K562 (cell line): Measurements from ENCODE around the gene ABLIM2.

Source experiments
- ATF7 ChIP-seq: fragments of 450-650 bp; IDR thresholded peaks from 2 replicates; pipeline ENCODE4 v1.7.1; 2014; ENCODE audit warnings: mild to moderate bottlenecking, moderate library complexity
- CC2D1A ChIP-seq: fragments of 450-650 bp; IDR thresholded peaks from 2 replicates; pipeline ENCODE4 v1.6.1; 2017; ENCODE audit warnings: mild to moderate bottlenecking
- CHD4 ChIP-seq: fragments of 200-600 bp; sonication (generic); IDR thresholded peaks from 3 replicates; pipeline ENCODE4 v1.6.1; 2012; ENCODE audit warnings: low read depth, mild to moderate bottlenecking, mixed read lengths, low read length, inconsistent platforms; ENCODE audit not compliant: insufficient read depth, insufficient replicate concordance, poor library complexity, severe bottlenecking
- ETS2 ChIP-seq: IDR thresholded peaks from 2 replicates; pipeline ENCODE4 v1.6.1; 2016; ENCODE audit warnings: borderline replicate concordance, missing genetic modification characterization, mild to moderate bottlenecking, moderate library complexity, missing compliant biosample characterization; ENCODE audit not compliant: poor library complexity, severe bottlenecking
- FOXM1 ChIP-seq, 2 experiments: fragments of 450-650 bp in 1 of 2; sonication (generic) in 1 of 2; formaldehyde crosslinking in 1 of 2; IDR thresholded peaks; 2 replicates each; pipeline versions ENCODE4 v1.6.1 to v1.9.0; 2017 to 2022; ENCODE audit warnings: low read depth in 2 of 2, mild to moderate bottlenecking in 2 of 2, missing genetic modification reagents in 1 of 2, moderate library complexity in 1 of 2
- POLR2AphosphoS5 ChIP-seq: IDR thresholded peaks from 2 replicates; pipeline ENCODE4 v1.6.1; 2011; ENCODE audit warnings: mild to moderate bottlenecking, low read depth, low read length, moderate library complexity; ENCODE audit not compliant: control insufficient read depth, insufficient read depth
- YBX1 ChIP-seq: fragments of 450-650 bp; IDR thresholded peaks from 2 replicates; pipeline ENCODE4 v1.7.1; 2016; ENCODE audit warnings: mild to moderate bottlenecking
- ZNF124 ChIP-seq: sonication (generic); formaldehyde crosslinking; IDR thresholded peaks from 2 replicates; pipeline ENCODE4 v1.8.1; 2022; ENCODE audit warnings: missing genetic modification reagents
- TF ChIP-seq, protein P1 (sequence below): fragments of 250-450 bp; sonication (Bioruptor Pico); IDR thresholded peaks from 2 replicates; pipeline ENCODE4 v1.5.0; 2021
- TF ChIP-seq, protein P2 (sequence below), 3 experiments: IDR thresholded peaks in 2 of 3; conservative IDR thresholded peaks in 1 of 3; 2 replicates each; pipeline ENCODE4 v1.5.1; 2011 to 2012; ENCODE audit warnings: low read length in 3 of 3, mild to moderate bottlenecking in 3 of 3, control low read depth in 2 of 3, improper control_type of control experiment in 1 of 3, inconsistent platforms in 1 of 3, low read depth in 1 of 3, mixed read lengths in 1 of 3, moderate library complexity in 1 of 3; ENCODE audit not compliant: insufficient read depth in 2 of 3

DNA sequence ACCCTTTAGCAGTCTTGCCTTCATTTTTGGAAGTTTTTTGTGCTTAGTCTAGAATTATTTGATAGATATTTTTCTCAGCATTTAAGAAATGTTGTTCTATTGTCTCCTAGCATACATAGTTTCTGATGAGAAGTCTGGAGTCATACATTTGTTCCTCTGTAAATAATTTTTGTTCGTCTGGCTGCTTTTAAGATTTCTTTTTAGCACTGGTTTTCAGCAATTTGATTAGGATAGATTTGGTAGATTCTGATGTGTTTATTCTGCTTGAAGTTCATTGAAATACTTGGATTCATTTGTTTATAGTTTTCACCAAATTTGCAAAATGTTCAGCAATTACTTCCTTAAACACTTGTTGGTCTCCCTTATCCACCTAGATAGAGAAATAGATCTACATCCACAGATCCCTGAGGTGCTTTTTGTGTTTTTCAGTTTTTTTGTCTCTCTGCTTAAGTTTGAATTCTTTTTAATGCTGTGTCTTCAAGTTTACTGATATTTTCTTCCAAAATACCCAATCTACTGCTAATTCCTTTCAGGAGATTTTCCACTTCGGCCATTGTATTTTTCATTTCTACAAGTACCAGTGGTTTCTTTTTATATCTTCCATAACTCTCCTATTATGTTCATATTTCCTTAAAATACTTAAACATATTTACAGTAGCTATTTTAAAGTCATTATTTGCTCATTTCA is 64.9 kb downstream of the ABLIM2 start:
- TF ChIP-seq ETS2 (tag) (no peak), CHD4 (no peak), YBX1 (no peak), CC2D1A (no peak), POLR2AphosphoS5 (no peak), FOXM1 (IDR thresholded peaks at IDR 0.05; ENCODE audit: low read depth) (no peak), FOXM1 (CRISPR knock-in tag; IDR thresholded peaks at IDR 0.05; ENCODE audit: low read depth) (no peak), ATF7 (no peak), ZNF124 (no peak)
- TF ChIP-seq, protein P1, sequence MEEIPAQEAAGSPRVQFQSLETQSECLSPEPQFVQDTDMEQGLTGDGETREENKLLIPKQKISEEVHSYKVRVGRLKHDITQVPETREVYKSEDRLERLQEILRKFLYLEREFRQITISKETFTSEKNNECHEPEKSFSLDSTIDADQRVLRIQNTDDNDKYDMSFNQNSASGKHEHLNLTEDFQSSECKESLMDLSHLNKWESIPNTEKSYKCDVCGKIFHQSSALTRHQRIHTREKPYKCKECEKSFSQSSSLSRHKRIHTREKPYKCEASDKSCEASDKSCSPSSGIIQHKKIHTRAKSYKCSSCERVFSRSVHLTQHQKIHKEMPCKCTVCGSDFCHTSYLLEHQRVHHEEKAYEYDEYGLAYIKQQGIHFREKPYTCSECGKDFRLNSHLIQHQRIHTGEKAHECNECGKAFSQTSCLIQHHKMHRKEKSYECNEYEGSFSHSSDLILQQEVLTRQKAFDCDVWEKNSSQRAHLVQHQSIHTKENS (CRISPR knock-in tag): no peak
- TF ChIP-seq, protein P2, sequence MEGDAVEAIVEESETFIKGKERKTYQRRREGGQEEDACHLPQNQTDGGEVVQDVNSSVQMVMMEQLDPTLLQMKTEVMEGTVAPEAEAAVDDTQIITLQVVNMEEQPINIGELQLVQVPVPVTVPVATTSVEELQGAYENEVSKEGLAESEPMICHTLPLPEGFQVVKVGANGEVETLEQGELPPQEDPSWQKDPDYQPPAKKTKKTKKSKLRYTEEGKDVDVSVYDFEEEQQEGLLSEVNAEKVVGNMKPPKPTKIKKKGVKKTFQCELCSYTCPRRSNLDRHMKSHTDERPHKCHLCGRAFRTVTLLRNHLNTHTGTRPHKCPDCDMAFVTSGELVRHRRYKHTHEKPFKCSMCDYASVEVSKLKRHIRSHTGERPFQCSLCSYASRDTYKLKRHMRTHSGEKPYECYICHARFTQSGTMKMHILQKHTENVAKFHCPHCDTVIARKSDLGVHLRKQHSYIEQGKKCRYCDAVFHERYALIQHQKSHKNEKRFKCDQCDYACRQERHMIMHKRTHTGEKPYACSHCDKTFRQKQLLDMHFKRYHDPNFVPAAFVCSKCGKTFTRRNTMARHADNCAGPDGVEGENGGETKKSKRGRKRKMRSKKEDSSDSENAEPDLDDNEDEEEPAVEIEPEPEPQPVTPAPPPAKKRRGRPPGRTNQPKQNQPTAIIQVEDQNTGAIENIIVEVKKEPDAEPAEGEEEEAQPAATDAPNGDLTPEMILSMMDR (IDR thresholded peaks at IDR 0.05 in 2 of 3, conservative IDR thresholded peaks at IDR 0.05 in 1 of 3; ENCODE audit: insufficient read depth in 2 of 3, low read depth in 1 of 3, low read length in 3 of 3): no peak
